ENCODE data around the gene FAM221A. TPM values are rescaled to one million over a fixed set of nuclear protein-coding genes. Genes with fewer than 3 reads are reported as not detected.

The FAM221A gene
- total and polyA plus RNA-seq, 2 of the 8 experiments (the other 6 are each of a cell fraction or from before 2014, with no cell fraction given), result 21.5 to 39.0 TPM

DNA sequence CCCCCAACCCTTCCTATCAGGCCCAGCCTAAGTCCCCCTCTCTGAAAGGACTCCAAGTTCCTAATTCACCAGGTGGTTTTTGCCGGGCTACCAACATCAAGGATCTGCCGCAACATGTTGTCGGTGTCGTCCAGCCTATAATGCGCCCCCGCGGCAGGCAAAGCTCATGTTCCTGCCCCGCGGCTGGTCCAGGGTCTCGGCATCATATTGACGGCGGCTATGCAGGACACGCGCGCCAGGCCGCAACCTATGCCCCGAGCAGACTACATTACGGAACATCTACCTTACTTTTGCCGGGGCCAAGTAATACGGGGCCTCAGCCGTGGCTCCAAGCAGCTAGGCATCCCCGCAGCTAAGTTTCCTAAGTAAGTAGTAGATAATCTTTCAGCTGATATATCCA is 24.6 kb upstream of the FAM221A start:
- ChIA-PET POLR2A (ENCODE audit: partially characterized antibody) (interaction anchor here (0.5 to 1.1 kb wide), 2 partner anchors 59 to 311 kb away, joined by 4 read pairs; no protein-coding TSS in a partner anchor), CTCF (ENCODE audit: partially characterized antibody) (interaction anchor here (0.6 to 5.5 kb wide), 14 partner anchors 17 to 1668 kb away, joined by 3 to 74 read pairs (median 4); partner anchors contain the start of genes CCDC126 and STK31)
- H2AFZ ChIP-seq (ENCODE audit: low read length), result no peak overlapping the region
- 92% methylated on average over 22 of the region's 22 CpGs; no CpG with 5 or more reads in 1 of the 2 experiments for WGBS, 2 experiments (ENCODE audit: extremely low coverage in 1 of 2, insufficient coverage in 1 of 2, insufficient read length in 1 of 2, insufficient replicate concordance in 2 of 2, low coverage in 1 of 2, low lambda C conversion rate in 2 of 2, missing lambda C conversion rate in 1 of 2)
- TF ChIP-seq NANOG (IDR thresholded peaks at IDR 0.05; ENCODE audit: insufficient read depth, low read depth, low read length, poor library complexity, severe bottlenecking) (no peak), TBP (IDR thresholded peaks at IDR 0.05; ENCODE audit: low read depth, low read length) (no peak), RFX5 (IDR thresholded peaks at IDR 0.05; ENCODE audit: borderline replicate concordance, low read depth, low read length) (no peak), JUN (IDR thresholded peaks at IDR 0.05; ENCODE audit: low read depth, low read length) (no peak), BACH1 (IDR thresholded peaks at IDR 0.05; ENCODE audit: low read length) (no peak), RBBP5 (IDR thresholded peaks at IDR 0.05; ENCODE audit: borderline replicate concordance, low read depth, low read length) (no peak), SIRT6 (IDR thresholded peaks at IDR 0.05; ENCODE audit: low read length) (no peak)
- no peak overlapping the region for H3K56ac ChIP-seq (replicated peaks; ENCODE audit: insufficient read length, low read depth, low read length)
- H2AK5ac ChIP-seq (ENCODE audit: low read depth, low read length), result no peak overlapping the region
- no peak overlapping the region for H3K14ac ChIP-seq (ENCODE audit: insufficient read length)
- no peaks in the 10 kb centered on the region for H3K27me3 ChIP-seq (replicated peaks in 1 of 4; ENCODE audit: control insufficient read depth in 3 of 4, extremely low read depth in 1 of 4, insufficient read depth in 3 of 4, low read length in 3 of 4)
- no peak overlapping the region for H2BK15ac ChIP-seq (ENCODE audit: low read length)
- FAIRE-seq (no peak), DNase-seq (ENCODE audit: low read depth in 1 of 2, low spot score in 2 of 2) (no peak)
- no peak overlapping the region for H4K8ac ChIP-seq (ENCODE audit: extremely low read depth, insufficient read depth, low read length)
- no peak overlapping the region for H3K18ac ChIP-seq (ENCODE audit: extremely low read depth, low read length)
- peaks cover 0 to 2% (median 0%) of the 10 kb centered on the region in 4 experiments; a peak in 2 of 7 replicates for H3K4me1 ChIP-seq (replicated peaks in 1 of 4; ENCODE audit: control insufficient read depth in 3 of 4, insufficient read depth in 4 of 4, low read length in 3 of 4)
- no peaks in the 10 kb centered on the region for H3K79me1 ChIP-seq (ENCODE audit: low read depth, low read length)
- H3K4me2 ChIP-seq (ENCODE audit: insufficient read depth in 1 of 2, low read depth in 2 of 2, low read length in 2 of 2), result no peak overlapping the region
- H3K79me2 ChIP-seq (ENCODE audit: control insufficient read depth in 1 of 2, insufficient read depth in 2 of 2, low read length in 2 of 2), result no peaks in the 10 kb centered on the region
- H4K5ac ChIP-seq (ENCODE audit: insufficient read length, low read depth, low read length), result no peak overlapping the region
- H3K9ac ChIP-seq (replicated peaks in 1 of 4; ENCODE audit: extremely low read depth in 1 of 4, low read depth in 3 of 4, low read length in 3 of 4), result no peak overlapping the region
- H4K20me1 ChIP-seq (replicated peaks in 1 of 2; ENCODE audit: control insufficient read depth in 1 of 2, insufficient read depth in 2 of 2, low read length in 2 of 2), result no peaks in the 10 kb centered on the region
- H3K9me3 ChIP-seq (ENCODE audit: insufficient read depth in 2 of 2, low read depth in 1 of 2, low read length in 1 of 2), result peaks cover 9 to 14% of the 10 kb centered on the region in 2 experiments
- no peak overlapping the region for H3K4ac ChIP-seq (replicated peaks; ENCODE audit: insufficient read length, low read depth, low read length)
- no peaks in the 10 kb centered on the region; a peak in 1 of 8 replicates for H3K36me3 ChIP-seq (ENCODE audit: control insufficient read depth in 2 of 4, insufficient read depth in 4 of 4, low read length in 3 of 4)
- no peaks in the 10 kb centered on the region for H3K23me2 ChIP-seq (ENCODE audit: low read depth, low read length)
- no peak overlapping the region for H2BK12ac ChIP-seq (ENCODE audit: low read depth, low read length)
- no peak overlapping the region for H3K27ac ChIP-seq (ENCODE audit: low read depth, low read length)
- no peak overlapping the region for H2BK5ac ChIP-seq (ENCODE audit: low read depth, low read length)
- H3K4me3 ChIP-seq (ENCODE audit: extremely low read depth in 1 of 4, insufficient read depth in 2 of 4, low read depth in 3 of 4, low read length in 4 of 4), result no peak overlapping the region
- no peak overlapping the region for H2BK20ac ChIP-seq (ENCODE audit: low read length)
- no peak overlapping the region for H4K91ac ChIP-seq (replicated peaks; ENCODE audit: insufficient read length, low read length)
- no peak overlapping the region for H3K23ac ChIP-seq (ENCODE audit: insufficient read length)
- H2BK120ac ChIP-seq (replicated peaks; ENCODE audit: low read depth, low read length), result no peak overlapping the region

Data from H1 (cell line).